HCT116 (cell line): ENCODE measurements around the gene MDFIC. TPM values are rescaled to one million over a fixed set of nuclear protein-coding genes. Genes with fewer than 3 reads are reported as not detected.

Source experiments
- ATAC-seq: fragments of 200-7000 bp; cut with Tn5 transposase; 2 replicates; pipeline ENCODE4 v1.9.1; 2020; ENCODE audit warnings: mild to moderate bottlenecking, moderate library complexity
- BruUV-seq: library from RNA; stranded (reverse); fragments of 400-500 nt; replicated peaks from 2 replicates; lab custom pipeline; 2021; lab: Mats Ljungman, UMichigan
- CTCF ChIA-PET: fragments of 300-600 bp; sonication (Branson Sonifier 250); formaldehyde crosslinking; loops from one replicate; lab custom pipeline; 2021; ENCODE audit warnings: antibody characterized with exemption; lab: Charles Lee
- POLR2A ChIA-PET: fragments of 300-600, 350-600 bp; sonication (Branson Sonifier 250); formaldehyde crosslinking; loops from one replicate; lab custom pipeline; 2021; ENCODE audit warnings: antibody characterized with exemption; lab: Charles Lee
- RAD21 ChIA-PET, 2 experiments: fragments of 300-600 bp; sonication (Branson Sonifier 250); formaldehyde crosslinking; loops; one replicate each; lab custom pipeline; 2023; ENCODE audit warnings: low total read pairs in 2 of 2; ENCODE audit not compliant: uncharacterized antibody in 2 of 2, unreplicated experiment in 2 of 2, low non-redundant PET in 1 of 2; lab: Charles Lee
- DNase-seq: peaks from one replicate; pipeline ENCODE4 v3.0.0-alpha.2; 2010; ENCODE audit warnings: low read depth, low spot score
- H2AFZ ChIP-seq: fragments of 200-600 bp; shearing (Covaris generic), sonication (generic); 2 replicates; pipeline ENCODE4 v1.6.1; 2017; ENCODE audit warnings: low read depth, mixed run types, mixed read lengths, antibody characterized with exemption, low read length; ENCODE audit not compliant: poor library complexity, severe bottlenecking
- H3K27ac ChIP-seq: 2 replicates; pipeline ENCODE4 v1.5.1; 2012; ENCODE audit warnings: low read depth, low read length
- H3K27me3 ChIP-seq: fragments of 200-600 bp; sonication (generic); 2 replicates; pipeline ENCODE4 v1.6.1; 2016; ENCODE audit warnings: mixed run types, low read length, mixed read lengths; ENCODE audit not compliant: insufficient read depth
- H3K36me3 ChIP-seq, 2 experiments: fragments of 200-500 bp in 1 of 2; fragments of 200-600 bp in 1 of 2; sonication (Bioruptor generic) in 1 of 2; sonication (generic) in 1 of 2; 2 replicates each; pipeline versions ENCODE4 v1.5.1 to v1.6.1; 2014 to 2016; ENCODE audit warnings: low read length in 2 of 2, inconsistent platforms in 1 of 2, mixed read lengths in 1 of 2, mixed run types in 1 of 2; ENCODE audit not compliant: insufficient read depth in 2 of 2, control insufficient read depth in 1 of 2
- H3K4me1 ChIP-seq, 2 experiments: fragments of 200-600 bp in 1 of 2; sonication (generic) in 1 of 2; 2 replicates each; pipeline versions ENCODE4 v1.5.1 to v1.6.1; 2012 to 2017; ENCODE audit warnings: low read length in 2 of 2, inconsistent platforms in 1 of 2, mild to moderate bottlenecking in 1 of 2, mixed read lengths in 1 of 2, mixed run types in 1 of 2, moderate library complexity in 1 of 2; ENCODE audit not compliant: insufficient read depth in 2 of 2, control insufficient read depth in 1 of 2
- H3K4me2 ChIP-seq: fragments of 200-600 bp; sonication (generic); 2 replicates; pipeline ENCODE4 v1.6.1; 2017; ENCODE audit warnings: mixed run types, low read length, mixed read lengths
- H3K4me3 ChIP-seq, 2 experiments: fragments of 200-600 bp in 1 of 2; sonication (generic) in 1 of 2; replicated peaks in 1 of 2; 2 replicates each; pipeline ENCODE4 v1.5.1; 2011 to 2016; ENCODE audit warnings: low read length in 2 of 2, control low read depth in 1 of 2, low read depth in 1 of 2, mild to moderate bottlenecking in 1 of 2, mixed read lengths in 1 of 2, mixed run types in 1 of 2
- H3K79me2 ChIP-seq: fragments of 200-600 bp; sonication (generic); 2 replicates; pipeline ENCODE4 v1.6.1; 2017; ENCODE audit warnings: mild to moderate bottlenecking, mixed run types, low read length, moderate library complexity, mixed read lengths; ENCODE audit not compliant: insufficient read depth
- H3K9ac ChIP-seq: fragments of 200-600 bp; sonication (generic); 2 replicates; pipeline ENCODE4 v1.6.1; 2016; ENCODE audit warnings: low read length, mixed read lengths
- H3K9me2 ChIP-seq: fragments of 200-600 bp; sonication (generic), shearing (Covaris generic); 2 replicates; pipeline ENCODE4 v1.6.1; 2017; ENCODE audit warnings: mixed run types, mild to moderate bottlenecking, moderate library complexity; ENCODE audit not compliant: insufficient read depth
- H3K9me3 ChIP-seq, 2 experiments: fragments of 200-500 bp in 1 of 2; fragments of 200-600 bp in 1 of 2; sonication (Bioruptor generic) in 1 of 2; sonication (generic) in 1 of 2; 2 replicates each; pipeline ENCODE4 v1.6.1; 2014 to 2017; ENCODE audit warnings: low read length in 2 of 2, mixed read lengths in 2 of 2, inconsistent platforms in 1 of 2, low read depth in 1 of 2, mild to moderate bottlenecking in 1 of 2, mixed run types in 1 of 2, moderate library complexity in 1 of 2; ENCODE audit not compliant: control insufficient read depth in 1 of 2, insufficient read depth in 1 of 2
- H4K20me1 ChIP-seq: fragments of 200-600 bp; sonication (generic), shearing (Covaris generic); 2 replicates; pipeline ENCODE4 v1.6.1; 2017; ENCODE audit warnings: mixed run types, mild to moderate bottlenecking, moderate library complexity; ENCODE audit not compliant: insufficient read depth
- CBX3 ChIP-seq: IDR thresholded peaks from 2 replicates; pipeline ENCODE4 v1.6.1; 2012; ENCODE audit warnings: low read depth
- ELF1 ChIP-seq: IDR thresholded peaks from 2 replicates; pipeline ENCODE4 v1.6.1; 2012; ENCODE audit warnings: low read depth, borderline replicate concordance
- POLR2A ChIP-seq: IDR thresholded peaks from 2 replicates; pipeline ENCODE4 v1.7.0; 2011; ENCODE audit warnings: borderline replicate concordance; ENCODE audit not compliant: insufficient read depth, insufficient read length; ENCODE audit errors: extremely low read depth
- SRF ChIP-seq: IDR thresholded peaks from 2 replicates; pipeline ENCODE4 v1.6.1; 2012; ENCODE audit warnings: low read depth
- intact Hi-C: fragments of 100-400 bp; cut with micrococcal nuclease; formaldehyde crosslinking; loops from 2 replicates; pipeline ENCODE4 v1.10.0; 2022
- total RNA-seq: library from RNA; stranded (reverse); gene quantifications from one replicate; pipeline ENCODE4 v1.2.1, GENCODE V29; 2021; ENCODE audit not compliant: unreplicated experiment
- TF ChIP-seq, protein P1 (sequence below): IDR thresholded peaks from 2 replicates; pipeline ENCODE4 v1.6.1; 2011; ENCODE audit warnings: mild to moderate bottlenecking, low read length, moderate library complexity; ENCODE audit not compliant: insufficient replicate concordance; ENCODE audit errors: extremely low read depth

Gene MDFIC
- total RNA-seq, 1 experiment from 2014 or later, result 8.3 TPM

DNA sequence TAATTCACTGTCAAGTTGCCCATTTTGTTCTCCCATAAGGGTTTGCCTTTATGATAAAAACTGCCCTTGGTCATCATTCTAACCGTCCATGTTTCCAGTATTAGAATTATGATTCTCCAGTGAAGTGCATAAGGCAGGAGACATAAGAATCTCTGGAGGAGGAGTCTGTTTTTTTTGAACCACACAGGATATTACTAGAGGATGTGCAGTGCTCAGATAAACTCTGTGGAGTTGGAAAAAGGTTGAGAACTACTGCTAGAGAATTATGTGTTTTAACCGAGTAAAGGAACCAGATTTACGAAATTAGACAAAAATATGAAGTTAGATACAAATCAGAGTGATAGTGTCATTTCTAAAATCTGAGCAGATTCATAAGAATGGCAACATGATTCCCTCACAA lies 40.5 kb downstream of the MDFIC start:
- Histone ChIP-seq H3K9me2 (no peaks in the 10 kb centered on the region), H3K36me3 (no peaks in the 10 kb centered on the region), H3K9me3 (no peaks in the 10 kb centered on the region), H3K79me2 (no peaks in the 10 kb centered on the region), H3K9ac (no peak overlapping the region), H3K27me3 (no peaks in the 10 kb centered on the region), H3K27ac (no peak overlapping the region), H3K4me3 (no peak overlapping the region), H2AFZ (no peak overlapping the region), H4K20me1 (no peaks in the 10 kb centered on the region), H3K4me2 (no peak overlapping the region), H3K4me1 (no peaks in the 10 kb centered on the region)
- ATAC-seq (no peak), DNase-seq (no peak)
- ChIA-PET CTCF (no interaction called here), RAD21 (no interaction called here), POLR2A (no interaction called here)
- TF ChIP-seq ELF1, result no peak
- intact Hi-C loops, result no loop called here
- BruUV-seq, result no TSS peak

DNA sequence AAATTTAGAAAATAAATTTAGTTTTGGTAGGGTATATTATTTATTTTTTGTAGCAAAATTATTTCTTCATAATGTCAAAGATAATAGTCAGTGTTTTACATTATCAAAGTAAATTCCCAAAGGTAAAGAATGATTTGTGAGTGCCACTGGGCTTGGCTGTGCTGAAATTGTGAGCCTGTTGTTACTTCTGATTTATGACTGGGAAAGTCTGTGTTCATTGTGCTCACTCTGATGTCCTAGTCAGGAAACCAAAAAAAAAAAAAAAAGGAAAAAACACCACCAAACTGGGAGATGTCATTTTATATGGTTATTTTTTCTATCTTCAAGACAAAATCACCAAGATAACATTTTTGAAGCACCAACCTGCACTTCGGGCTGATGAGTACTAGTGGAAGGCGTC lies 44.3 kb downstream of the MDFIC start:
- Histone ChIP-seq H3K36me3 (no peaks in the 10 kb centered on the region), H3K4me1 (no peaks in the 10 kb centered on the region), H3K9me2 (no peaks in the 10 kb centered on the region), H3K9me3 (no peaks in the 10 kb centered on the region; a peak in 1 of 4 replicates), H4K20me1 (no peaks in the 10 kb centered on the region), H2AFZ (no peak overlapping the region), H3K4me2 (no peak overlapping the region), H3K4me3 (no peak overlapping the region), H3K9ac (no peak overlapping the region), H3K27ac (no peak overlapping the region), H3K27me3 (no peaks in the 10 kb centered on the region), H3K79me2 (no peaks in the 10 kb centered on the region)
- no peak for TF ChIP-seq SRF
- TF ChIP-seq, protein P1, sequence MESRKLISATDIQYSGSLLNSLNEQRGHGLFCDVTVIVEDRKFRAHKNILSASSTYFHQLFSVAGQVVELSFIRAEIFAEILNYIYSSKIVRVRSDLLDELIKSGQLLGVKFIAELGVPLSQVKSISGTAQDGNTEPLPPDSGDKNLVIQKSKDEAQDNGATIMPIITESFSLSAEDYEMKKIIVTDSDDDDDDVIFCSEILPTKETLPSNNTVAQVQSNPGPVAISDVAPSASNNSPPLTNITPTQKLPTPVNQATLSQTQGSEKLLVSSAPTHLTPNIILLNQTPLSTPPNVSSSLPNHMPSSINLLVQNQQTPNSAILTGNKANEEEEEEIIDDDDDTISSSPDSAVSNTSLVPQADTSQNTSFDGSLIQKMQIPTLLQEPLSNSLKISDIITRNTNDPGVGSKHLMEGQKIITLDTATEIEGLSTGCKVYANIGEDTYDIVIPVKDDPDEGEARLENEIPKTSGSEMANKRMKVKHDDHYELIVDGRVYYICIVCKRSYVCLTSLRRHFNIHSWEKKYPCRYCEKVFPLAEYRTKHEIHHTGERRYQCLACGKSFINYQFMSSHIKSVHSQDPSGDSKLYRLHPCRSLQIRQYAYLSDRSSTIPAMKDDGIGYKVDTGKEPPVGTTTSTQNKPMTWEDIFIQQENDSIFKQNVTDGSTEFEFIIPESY, result no peak
- TF ChIP-seq POLR2A, result no peak
- TF ChIP-seq CBX3, result no peak
- no TSS peak for BruUV-seq
- ATAC-seq (no peak), DNase-seq (no peak)
- ChIA-PET POLR2A (no interaction called here), RAD21 (no interaction called here), CTCF (no interaction called here)
- intact Hi-C loops, result no loop called here
